Uterus (tissue), 2 donors: ENCODE measurements around the gene COL6A3.

Experiments
- POLR2A ChIP-seq, 2 donors: fragments of 450-650 bp; IDR thresholded peaks; one replicate each; pipeline ENCODE4 v1.6.1; 2016; ENCODE audit warnings: antibody characterized with exemption in 2 of 2, mild to moderate bottlenecking in 1 of 2, moderate library complexity in 1 of 2
- TF ChIP-seq, protein P1 (sequence below), 4 experiments: fragments of 200-600 bp in 2 of 4; fragments of 450-650 bp in 2 of 4; sonication (generic) in 2 of 4; IDR thresholded peaks; one replicate each; pipeline ENCODE4 v1.5.1; 2016 to 2019; ENCODE audit warnings: antibody characterized with exemption in 4 of 4, mild to moderate bottlenecking in 2 of 4, moderate library complexity in 1 of 4

DNA sequence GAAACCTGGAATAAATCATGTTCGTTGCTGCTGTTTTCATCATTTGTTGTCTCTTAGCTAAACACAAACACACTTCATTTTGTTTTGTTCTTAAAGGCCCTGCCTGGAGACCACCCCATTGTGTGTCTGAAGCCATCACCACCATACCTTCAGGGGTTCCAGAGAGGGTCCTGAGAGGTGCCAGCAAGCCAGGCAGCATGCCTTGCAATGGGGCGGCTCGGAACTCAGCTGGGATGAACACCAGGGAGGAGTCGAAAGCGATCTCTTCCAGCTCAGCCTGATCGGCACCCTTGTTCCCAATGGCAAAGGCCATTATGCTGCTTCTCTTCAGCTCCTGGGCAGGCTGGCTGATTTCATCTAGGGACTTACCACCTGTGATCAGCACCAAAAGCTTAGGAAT lies 33.2 kb downstream of the COL6A3 start:
- TF ChIP-seq, protein P1, sequence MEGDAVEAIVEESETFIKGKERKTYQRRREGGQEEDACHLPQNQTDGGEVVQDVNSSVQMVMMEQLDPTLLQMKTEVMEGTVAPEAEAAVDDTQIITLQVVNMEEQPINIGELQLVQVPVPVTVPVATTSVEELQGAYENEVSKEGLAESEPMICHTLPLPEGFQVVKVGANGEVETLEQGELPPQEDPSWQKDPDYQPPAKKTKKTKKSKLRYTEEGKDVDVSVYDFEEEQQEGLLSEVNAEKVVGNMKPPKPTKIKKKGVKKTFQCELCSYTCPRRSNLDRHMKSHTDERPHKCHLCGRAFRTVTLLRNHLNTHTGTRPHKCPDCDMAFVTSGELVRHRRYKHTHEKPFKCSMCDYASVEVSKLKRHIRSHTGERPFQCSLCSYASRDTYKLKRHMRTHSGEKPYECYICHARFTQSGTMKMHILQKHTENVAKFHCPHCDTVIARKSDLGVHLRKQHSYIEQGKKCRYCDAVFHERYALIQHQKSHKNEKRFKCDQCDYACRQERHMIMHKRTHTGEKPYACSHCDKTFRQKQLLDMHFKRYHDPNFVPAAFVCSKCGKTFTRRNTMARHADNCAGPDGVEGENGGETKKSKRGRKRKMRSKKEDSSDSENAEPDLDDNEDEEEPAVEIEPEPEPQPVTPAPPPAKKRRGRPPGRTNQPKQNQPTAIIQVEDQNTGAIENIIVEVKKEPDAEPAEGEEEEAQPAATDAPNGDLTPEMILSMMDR (IDR thresholded peaks at IDR 0.05) = no peak
- TF ChIP-seq POLR2A (IDR thresholded peaks at IDR 0.05) = no peak
